HG02610 (cell line): ENCODE measurements around the gene OXCT2.

ENCODE experiments used
- ATAC-seq: cut with Tn5 transposase; IDR thresholded peaks from one replicate; pipeline ENCODE4 v1.9.1; 2021; ENCODE audit warnings: mild to moderate bottlenecking, moderate library complexity; ENCODE audit not compliant: unreplicated experiment

The OXCT2 gene

DNA sequence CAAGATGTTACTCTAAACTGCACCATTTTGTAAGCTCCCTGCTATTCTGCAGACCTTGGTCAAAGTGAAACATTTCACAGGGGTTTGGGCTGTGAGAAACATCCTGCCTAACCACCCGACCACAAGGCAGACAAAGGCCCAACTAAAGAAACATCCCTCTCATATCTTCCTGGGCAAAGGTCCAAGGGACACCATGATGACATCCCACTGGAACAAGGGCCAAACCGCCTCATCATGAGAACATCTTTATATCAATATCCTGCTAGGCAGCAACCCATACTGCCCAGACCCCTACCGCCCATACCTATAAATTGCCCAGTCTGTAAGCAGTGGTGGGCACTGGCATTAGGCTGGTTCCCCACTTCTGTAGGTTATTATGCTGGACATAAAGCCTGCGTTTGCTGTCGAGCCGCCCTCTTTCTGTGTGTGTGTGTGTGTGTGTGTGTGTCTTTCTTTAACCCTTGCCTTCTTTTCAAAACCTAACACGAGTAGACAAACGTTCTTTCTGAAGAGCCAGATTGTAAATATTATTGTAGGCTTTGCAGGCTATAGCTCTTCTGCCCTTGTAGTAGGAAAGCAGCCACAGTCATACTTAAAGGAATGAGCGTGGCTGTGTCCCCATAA is 33.5 kb downstream of the OXCT2 start:
- no peak for ATAC-seq

DNA sequence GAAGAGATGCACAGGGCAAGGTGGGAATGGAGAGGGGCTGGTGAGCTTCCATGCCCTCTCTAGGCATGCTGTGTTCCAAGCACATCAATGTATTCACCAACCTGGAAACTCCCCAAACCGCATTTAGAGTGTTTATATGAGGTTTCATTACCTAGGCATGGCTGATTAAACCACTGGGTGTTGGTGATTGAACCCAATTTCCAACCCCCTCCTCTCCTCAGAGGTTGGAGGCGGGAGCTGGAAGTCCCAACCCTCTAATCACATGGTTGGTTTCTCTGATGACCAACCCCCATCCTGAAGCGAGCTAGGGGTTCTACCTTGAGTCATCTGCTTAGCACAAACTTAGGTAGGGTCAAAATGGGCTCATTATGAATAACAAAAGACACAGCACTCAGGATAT is 35.4 kb downstream of the OXCT2 start:
- no peak for ATAC-seq

DNA sequence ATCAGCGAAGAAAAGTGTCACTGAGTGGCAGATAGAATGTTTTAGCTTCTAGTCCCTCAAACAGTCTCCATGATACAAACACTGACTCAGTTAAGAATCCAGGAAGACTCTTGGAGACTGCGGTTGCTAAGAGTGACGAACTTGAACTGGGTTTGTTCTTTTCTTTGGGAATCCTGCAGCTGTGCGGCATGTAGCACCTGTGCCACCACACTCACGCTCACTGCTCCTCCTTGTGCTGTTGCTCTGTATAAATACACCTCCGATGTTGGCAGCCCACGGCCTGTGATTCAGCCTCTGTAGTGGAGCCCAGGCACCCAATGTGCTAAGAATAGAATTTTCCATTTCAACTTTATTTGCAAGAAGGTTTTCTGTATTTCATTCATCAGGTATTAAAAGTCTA is 38.0 kb downstream of the OXCT2 start:
- no peak for ATAC-seq

DNA sequence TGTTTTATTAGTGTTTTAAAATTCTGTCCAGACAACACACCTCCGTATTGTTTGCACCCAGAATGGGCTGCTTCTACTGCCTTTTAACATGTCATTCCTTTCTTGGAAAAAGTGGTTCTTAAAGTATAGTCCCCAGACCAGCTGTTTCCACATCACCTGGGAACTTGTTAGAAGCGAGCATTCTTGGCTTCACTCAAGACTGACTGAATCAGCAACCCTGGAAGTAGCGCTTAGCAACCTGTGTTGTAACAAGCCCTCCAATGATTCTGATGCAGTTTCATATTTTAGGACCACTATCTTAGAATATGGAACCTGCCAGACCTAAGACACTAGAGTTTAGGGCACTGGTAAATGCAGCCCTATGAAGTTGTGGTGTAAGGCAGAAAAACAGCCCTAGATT is 38.4 kb downstream of the OXCT2 start:
- no peak for ATAC-seq

DNA sequence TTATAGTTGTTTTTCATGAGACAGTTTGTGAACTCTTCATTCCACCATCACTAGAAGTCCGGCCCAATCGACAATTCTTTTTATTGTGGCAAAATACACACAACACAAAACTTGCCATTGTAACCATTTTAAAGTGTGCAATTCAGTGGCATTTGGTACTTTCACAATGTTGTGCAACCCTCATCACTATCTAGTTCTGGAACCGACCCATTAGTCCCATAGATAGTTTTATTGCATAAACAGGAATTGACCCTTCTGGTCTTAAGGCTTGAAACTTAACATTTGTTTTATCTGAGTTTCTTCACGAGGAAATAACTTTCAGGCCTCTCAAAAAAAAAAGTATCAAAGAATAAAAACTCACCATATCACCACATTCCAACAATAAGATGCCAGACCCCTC is 41.3 kb downstream of the OXCT2 start:
- no peak for ATAC-seq

DNA sequence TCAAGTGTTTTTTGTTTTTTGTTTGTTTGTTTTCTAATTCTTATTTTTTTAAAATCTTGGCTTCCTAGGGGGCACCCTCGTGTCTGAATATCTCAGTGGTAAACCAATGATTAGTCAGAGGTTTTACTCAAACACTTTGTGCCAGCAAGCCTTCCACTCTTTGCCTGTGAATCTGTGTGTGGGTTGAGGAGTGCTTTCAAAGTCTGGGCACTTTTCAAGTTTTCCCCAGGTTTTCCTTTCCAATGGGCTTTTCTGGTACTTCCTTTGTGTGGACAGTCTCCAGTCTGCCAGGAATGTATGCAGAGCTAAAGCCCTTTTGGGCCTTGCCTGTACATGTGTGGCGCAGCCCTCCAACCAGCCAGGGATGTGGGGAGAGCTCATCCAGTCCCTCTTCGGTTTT is 42.1 kb downstream of the OXCT2 start:
- no peak for ATAC-seq

DNA sequence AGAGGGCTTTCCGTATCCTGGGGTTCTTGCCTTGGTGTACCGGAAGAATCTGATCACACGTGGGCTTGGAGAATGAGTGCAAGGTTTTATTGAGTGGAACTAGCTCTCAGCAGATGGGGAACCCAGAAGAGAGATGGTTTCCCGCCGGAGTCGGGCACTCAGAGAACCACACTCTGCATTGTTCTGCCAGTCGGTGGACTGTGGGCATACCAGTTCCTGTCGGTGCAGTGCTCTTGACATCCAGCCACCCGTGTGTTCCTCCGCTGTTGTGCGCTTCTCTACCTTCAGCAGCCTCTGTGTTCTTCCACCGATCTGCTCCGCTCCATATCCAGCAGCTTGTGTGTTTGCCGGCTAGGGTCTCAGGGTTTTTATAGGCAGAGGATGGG is 43.2 kb downstream of the OXCT2 start:
- ATAC-seq = no peak

DNA sequence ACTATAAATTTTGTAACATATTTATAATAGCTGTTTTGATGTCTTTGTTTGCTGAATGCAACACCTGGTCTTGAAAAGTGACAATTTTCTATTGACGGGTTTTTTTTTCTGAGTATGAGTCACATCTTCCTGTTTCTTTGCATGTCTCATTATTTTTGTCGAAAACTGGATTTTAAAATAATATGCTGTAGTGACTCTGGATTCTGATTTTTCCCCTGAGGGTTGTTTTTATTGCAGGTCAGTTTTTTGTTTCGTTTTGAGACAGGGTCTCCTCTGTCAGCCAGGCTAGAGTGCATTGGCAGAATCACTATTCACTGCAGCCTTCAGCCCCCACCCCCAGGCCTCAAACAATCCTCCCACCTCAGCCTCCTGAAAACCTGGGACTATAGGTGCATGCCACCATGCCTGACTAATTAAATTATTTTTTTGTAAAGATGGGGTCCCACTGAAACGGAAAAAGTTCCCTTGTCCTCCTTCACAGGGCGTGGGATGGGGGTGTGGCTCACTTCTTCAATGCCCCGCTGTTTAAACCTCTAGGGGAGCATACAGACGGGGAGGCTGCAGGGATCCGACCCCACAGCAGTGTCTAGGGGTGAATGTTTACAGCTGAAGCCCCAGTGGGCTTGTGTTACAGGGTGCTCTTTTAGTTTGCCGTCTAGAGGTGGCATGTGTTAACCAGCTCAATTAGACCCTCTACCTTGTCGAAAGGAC is 43.8 kb downstream of the OXCT2 start:
- no peak for ATAC-seq

DNA sequence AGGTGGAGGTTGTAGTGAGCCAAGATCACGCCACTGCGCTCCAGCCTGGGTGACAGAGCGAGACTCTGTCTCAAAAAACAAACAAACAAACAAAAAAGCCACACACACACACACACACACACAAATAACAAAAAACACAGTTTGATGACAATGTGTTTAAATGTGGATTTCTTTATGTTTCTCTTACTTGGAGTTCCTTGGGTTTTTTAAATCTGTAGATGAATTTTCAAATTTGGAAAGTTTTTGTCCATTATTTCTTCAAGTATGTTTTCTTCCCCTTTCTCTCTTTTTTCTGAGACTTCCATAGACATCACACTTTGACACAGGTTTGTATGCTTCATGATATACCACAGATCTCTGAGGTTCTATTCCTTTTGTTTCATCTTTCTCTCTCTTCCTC is 44.5 kb downstream of the OXCT2 start:
- ATAC-seq = no peak

DNA sequence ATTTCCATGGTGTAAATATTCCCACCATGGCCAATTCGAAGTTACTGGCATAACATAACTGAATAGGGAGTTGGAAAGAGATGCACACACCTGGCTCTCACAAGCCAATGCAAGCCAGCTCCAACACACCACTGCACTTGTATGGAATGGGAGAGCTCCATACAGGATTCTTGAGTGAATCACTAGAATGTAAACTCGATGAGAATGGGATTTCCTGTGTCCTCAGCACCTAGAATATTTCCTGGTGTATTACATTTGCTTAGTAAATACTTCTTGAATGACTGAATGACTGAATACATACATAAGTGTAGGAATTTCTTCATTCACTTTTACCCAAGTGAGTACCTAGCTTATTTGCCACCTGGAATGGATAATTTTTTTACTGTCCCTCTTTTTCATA is 48.7 kb downstream of the OXCT2 start:
- no peak for ATAC-seq

DNA sequence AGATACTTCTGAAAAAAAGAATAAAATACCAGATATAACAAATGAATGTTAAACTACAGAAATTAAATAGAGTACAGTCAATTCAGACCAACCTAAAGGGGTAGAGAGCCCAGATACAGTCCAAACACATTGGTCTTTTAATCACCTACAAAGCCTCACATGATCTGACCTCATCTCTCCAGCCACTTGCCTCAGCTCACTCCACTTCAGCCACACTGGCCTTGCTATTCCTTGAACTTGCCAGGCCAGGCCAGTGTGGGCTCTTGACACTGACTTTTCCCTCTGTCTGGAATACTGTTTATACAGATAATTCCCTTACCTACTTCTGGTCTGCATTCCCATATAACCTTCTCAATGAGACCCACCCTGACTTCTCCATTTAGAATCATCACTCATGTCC is 49.5 kb downstream of the OXCT2 start:
- no peak for ATAC-seq

DNA sequence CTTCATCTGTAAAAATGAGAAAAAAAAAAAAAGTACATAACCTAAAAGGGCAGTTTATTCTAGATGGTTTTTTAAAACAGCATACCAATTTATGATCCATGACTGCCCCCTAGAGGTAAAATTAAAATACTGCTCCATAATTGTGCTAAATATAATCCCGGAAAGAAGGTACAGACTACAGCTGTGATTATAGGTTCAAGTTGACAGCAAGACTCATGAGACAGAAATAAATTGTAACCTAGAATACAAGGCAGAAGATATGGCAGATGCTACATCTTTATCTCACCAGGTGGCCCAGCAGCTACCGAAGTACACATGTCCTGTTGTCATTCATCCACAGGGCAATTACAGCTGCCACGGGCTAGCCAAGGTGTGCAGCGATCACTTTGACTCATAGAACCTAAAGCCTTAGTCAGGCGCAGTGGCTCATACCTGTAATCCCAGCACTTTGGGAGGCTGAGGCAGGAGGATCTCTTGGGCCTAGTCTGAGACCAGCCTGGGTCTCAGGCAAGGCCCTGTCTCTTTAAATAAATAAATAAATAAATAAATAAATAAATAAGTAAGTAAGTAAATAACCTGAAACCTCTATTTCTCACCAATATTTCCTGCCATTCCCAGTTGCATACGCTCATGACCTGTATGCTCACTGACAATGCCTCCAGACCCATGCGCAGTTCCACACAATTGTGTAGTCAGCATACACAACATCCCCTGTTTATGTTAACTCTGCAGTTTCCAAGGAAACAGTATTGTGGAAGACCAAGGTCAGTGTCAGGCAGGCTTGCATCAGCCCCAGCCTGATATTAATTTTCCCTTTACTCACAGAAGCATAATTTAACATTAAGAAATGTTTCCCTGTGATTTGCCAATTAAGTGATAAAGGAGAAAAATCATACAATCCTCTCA is 50.8 kb downstream of the OXCT2 start:
- ATAC-seq = no peak
